Left hindlimb (tissue), 1 donor: ENCODE results near the gene CDK14.
A peak's percentile ranks its signal among the peaks of the same experiment; 100 is the strongest.
"Not testable (repeated sequence)": the region's sequence is repeated elsewhere in the genome, so short reads cannot be mapped to it uniquely, and the experiment has no call there.

Experiments used
- DNase-seq: peaks from one replicate; pipeline ENCODE4 v3.0.0-alpha.2; 2018

The CDK14 gene

GRCh38 chr7:90920336-90920735 lies 324.2 kb downstream of the CDK14 start:
- DNase-seq, result no peak

- no peak for DNase-seq
Observed at GRCh38 chr7:90923541-90923997, 327.4 kb downstream of the CDK14 start.

DNA sequence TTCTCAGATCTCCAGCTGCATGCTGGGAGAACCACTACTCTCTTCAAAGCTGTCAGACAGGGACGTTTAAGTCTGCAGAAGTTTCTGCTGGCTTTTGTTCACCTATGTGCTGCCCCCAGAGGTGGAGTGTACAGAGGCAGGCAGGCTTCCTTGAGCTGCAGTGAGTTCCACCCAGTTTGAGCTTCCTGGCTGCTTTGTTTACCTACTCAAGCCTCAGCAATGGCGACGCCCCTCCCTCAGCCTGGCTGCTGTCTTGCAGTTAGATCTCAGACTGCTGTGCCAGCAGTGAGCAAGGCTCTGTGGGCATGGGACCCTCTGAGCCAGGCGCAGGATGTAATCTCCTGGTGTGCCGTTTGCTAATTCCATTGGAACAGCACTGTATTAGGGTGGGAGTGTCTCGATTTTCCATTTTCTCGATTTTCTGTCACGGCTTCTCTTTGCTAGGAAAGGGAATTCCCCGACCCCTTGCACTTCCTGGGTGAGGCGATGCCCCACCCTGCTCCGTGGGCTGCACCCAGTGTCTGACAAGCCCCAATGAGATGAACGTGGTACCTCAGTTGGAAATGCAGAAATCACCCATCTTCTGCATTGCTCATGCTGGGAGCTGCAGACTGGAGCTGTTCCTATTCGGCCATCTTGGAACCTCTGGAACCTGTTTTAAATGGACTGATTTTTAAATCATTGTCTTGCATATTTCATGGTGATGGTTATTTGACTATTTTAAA lies 332.7 kb downstream of the CDK14 start:
- not testable (repeated sequence) for DNase-seq

GRCh38 chr7:90931986-90932916 lies 336.1 kb downstream of the CDK14 start:
- peak; percentile 35 for DNase-seq

GRCh38 chr7:90933041-90933440 lies 336.9 kb downstream of the CDK14 start:
- DNase-seq, result no peak

DNA sequence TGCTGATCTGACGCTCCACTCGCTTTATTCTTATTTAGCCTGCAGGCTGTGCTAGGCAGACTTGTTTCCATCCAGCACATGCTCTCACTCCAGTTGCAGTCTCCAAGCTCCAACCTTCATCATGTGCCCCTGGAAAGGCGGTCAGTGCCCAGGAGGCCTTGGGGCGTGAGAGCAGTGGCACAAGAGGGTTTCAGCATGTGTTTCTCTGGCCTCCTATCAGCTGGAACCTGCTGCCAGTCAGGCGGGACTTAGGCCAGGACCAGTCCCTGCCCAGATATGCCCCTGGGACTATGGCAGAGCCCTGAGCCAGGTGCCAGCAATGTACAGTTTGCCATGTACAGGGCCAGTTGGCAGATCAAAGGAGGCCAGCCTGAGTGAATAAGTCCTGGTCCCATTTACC lies 337.9 kb downstream of the CDK14 start:
- no peak for DNase-seq

DNA sequence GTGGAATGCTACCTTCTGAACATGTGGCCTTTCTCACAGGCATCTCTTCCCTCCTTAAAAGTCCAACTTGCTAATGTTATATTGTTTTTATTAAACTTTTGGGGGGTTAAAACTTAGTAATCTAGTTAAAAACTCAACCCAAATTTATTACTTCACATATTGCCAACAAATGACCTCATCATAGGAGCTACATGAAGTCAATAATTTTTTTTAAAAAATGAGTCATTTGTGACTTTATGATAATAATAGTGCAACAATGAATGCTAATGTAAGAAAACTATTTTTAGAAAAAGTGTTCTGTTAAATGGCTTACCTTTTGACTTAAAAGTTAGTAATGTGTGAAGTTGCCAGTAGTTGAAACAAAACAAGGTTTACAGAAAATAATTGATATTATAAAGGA lies 342.2 kb downstream of the CDK14 start:
- no peak for DNase-seq

DNA sequence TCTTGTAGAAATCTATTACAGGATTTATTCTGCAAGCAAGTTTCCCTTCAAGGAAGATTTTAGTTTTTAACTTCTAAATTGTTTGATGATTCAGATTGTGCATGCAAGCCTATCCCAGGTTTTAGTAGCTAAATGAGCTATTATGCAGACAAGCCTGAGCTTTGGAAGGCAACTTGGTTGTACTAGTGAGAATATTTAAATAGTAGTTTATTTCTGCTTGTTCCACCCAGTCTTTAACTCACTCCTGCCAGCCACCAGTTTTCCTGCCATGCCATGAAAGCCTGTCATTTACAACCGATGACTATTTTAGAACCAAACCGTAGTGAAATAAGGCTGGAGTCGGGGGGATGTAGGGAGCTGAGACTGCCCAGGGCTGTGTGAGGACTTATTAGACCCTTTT lies 343.5 kb downstream of the CDK14 start:
- DNase-seq, result no peak

DNA sequence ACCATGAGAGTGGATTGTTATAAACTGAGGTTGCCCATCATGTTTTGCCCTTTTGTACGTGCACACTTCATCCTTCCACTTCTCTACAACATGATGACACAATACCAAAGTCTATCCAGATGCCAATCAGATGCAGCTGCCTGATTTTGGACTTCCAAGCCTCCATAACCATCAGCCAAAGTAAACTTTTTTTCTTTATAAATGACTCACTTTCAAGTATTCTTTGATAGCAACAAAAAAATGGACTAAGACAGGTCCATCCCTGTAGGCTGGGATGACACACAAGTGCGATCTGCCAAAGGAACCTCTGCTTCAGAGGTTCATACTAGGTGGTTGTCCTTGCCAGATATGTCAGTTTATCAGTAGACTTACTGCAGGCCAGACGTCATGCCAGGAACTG lies 347.9 kb downstream of the CDK14 start:
- no peak for DNase-seq

- peak; percentile 53 for DNase-seq
Observed at GRCh38 chr7:90945104-90945787, 349.1 kb downstream of the CDK14 start.

DNA sequence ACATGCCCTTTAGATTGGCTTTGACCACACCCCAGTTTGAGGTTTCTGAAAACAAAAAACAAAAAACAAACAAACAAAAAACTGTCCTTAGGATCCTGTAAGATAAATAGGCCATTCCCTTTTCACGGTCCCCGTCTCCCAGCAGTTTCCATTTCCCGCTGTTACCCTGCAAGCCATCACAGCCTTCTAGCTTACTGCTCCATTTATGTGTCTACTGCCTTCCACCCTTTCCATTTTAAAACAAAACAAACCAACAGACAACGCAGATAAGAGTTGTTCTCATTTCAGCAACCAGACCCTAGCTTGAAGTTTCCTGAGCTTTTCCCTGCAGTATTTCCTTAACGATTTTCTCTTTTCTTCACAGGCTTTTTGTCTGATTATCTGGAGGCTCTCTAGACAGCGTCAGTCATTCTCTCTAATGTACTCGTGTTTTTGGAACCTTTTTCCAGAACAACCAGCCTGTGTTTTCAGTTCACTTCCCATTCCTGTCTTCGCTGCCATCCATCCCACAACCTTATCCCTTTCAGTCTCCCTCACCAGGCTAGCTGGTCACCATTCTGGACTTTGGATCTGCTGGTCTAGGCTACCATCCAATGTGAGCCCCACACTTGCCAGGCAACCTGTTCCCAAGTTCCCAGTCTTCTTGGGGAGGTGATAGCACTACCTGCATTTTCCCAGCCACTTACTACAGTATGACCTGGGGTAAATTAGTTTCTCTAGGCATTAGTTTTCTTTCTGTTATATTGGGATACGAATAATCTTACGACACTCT lies 350.8 kb downstream of the CDK14 start:
- DNase-seq, result no peak

- no peak for DNase-seq
Observed at GRCh38 chr7:90948085-90948484, 352.0 kb downstream of the CDK14 start.

DNA sequence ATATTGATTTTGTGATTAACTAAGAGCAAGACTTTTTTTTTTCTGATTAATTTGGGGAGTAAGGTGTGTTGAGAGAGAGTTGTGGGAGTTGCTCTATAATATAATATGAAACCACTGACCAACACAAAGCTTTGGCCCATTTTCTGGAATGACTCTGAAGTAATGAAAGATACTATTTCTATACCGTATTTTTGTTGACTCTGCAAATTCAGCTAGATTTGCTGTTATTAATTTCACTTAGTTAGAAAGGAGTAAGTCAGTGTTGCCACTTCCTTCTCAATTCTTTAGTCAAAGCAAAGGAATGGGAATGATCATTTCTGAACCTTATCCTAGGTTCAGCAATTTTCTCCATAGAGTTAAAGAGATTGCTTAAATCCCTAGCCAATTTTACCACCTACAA lies 355.1 kb downstream of the CDK14 start:
- DNase-seq, result no peak

DNA sequence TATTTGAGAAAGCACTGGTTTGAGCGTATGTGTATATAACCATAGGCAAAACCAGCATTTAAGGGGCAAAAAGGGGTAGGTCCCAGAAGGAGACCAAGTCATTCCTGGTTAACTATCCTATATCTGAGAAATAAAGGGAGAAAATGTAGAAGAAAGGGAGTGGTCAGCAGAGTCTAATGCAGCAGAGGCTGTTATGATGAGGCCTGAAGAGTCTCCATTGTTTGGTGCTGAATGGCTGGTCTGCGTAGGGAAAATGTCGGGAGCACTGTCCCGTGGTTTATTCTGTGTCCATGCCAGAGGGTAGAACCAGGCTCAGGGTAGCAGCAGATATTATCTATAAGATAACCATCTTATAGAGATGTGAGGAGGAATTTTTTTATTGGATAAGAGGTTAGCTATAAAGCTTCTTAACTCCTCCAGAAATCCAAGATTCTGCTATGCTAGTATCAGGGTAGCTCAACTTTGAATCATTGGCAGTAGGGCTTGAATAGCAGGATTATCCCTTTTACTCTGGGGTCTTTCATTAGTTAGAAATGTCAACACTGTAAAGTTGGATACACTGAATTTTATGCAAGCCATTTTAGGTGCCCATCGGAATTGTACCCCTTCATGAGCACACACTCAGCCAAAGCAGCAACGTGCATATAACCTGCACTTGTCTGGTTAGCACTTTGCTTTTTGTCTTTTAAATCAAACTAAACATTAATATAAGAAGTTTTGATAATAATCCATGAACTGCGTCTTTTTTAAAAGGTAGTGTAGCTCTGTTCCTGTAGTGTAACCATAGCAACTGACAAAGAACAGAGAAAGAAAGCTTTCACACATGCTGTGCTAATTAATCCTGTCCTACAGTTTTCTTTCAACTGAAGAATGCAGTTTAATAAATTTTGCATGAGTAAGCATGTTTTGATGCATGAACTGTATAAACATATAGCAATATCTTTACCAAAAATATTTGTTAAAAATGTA lies 356.1 kb downstream of the CDK14 start:
- no peak for DNase-seq

DNA sequence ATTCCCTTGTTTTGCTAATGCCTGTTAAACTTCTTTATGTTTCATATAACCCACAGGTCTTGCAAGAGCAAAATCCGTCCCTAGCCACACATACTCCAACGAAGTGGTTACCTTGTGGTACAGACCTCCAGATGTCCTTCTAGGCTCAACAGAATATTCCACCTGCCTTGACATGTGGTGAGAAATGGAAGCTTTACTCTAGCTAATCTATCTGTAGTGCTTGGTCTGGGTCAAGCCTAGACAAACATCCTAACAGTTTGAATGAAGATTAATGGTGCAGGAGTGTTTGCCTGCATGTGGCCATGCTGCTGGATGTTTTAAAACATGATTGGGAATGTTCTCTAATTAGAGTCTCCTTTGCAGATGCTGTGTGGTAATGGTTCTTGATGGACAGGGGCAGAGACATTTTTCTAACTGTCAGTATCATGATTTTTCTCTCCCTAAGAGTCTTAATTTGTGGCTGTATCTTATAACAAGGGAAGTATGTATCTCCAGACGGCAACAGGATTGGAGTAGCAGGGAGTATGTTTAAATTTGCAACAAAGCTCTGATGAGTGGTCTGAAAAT lies 359.6 kb downstream of the CDK14 start:
- DNase-seq, result no peak

DNA sequence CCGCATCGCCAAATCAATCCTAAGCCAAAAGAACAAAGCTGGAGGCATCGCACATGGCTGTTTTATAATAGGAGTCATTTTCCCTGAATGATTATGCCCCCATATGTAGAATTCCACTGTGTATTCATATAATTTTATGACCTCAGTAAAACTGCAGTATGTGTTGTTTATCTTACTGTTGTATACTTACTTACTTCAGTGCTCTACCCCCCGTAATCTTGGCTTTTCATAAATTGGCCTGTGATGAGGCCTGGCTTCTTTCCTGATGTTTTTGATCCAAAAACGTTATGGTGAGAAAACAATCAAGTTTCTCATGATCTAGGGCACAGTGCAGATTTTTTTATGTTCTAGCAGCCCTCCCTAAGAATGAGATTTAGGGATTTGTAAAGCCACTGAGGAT lies 361.8 kb downstream of the CDK14 start:
- DNase-seq, result no peak

- no peak for DNase-seq
Observed at GRCh38 chr7:90958647-90959046, 362.5 kb downstream of the CDK14 start.

- DNase-seq, result no peak
Observed at GRCh38 chr7:90961037-90961725, 365.1 kb downstream of the CDK14 start.

DNA sequence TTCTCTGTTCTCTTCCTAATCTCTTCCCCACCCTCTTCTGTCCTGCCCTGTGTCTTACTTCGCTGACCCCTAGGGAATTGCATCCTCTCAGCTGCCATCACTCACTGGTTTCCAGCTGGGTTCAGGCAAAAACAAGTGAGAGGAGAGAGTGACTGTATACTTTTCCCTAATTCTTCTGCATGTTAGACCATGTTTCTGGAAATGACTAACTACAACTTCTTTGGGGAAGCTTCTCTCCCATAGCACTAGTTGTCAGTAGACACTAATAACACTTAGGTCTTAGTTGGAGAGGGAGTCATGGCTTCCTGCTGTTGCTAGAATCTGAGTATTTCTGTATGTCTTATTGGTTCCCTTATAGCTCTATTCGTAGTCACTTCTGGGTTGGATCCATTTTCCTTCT lies 369.1 kb downstream of the CDK14 start:
- no peak for DNase-seq

DNA sequence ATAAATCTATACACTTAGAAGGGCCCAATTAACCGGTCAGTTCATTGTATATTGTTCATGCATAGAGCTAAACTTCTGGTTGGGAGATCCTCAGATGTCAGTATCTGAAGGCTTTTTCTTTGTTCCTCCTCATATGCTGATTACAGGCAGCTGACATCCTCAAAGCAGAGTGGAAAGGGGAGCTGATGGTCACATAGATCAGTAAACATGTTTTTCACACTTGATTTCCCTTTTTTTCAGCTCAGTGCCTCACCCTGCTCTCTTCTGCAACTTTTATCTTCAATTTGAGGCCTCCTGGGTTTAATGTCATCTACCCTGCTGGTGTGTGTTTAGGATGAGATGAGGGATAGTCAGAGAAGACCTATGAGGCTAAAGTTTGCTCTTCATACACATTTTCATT lies 370.2 kb downstream of the CDK14 start:
- no peak for DNase-seq
